Stimulated activated naive CD8-positive, alpha-beta T cell treated with anti-CD3 and anti-CD28 coated beads, Interleukin-15, Interleukin-2, amounts not matched to agents 100 ng/mL and 50 ng/mL, for 24 hours (primary cell): Measurements from ENCODE around the gene TRAF6.
"Not testable (repeated sequence)": the region's sequence is repeated elsewhere in the genome, so short reads cannot be mapped to it uniquely, and the experiment has no call there.

Experiments
- H3K27ac Mint-ChIP-seq: one replicate; pipeline ENCODE4 v1.8.0; 2021; ENCODE audit warnings: mild to moderate bottlenecking, mixed read lengths
- H3K27me3 Mint-ChIP-seq: one replicate; pipeline ENCODE4 v1.8.0; 2021; ENCODE audit warnings: mixed read lengths
- H3K36me3 Mint-ChIP-seq: one replicate; pipeline ENCODE4 v1.8.0; 2021; ENCODE audit warnings: low read depth, mixed read lengths
- H3K4me1 Mint-ChIP-seq: one replicate; pipeline ENCODE4 v1.8.0; 2021; ENCODE audit warnings: low read depth, mixed read lengths
- H3K4me3 Mint-ChIP-seq: one replicate; pipeline ENCODE4 v1.8.0; 2021; ENCODE audit warnings: mild to moderate bottlenecking, mixed read lengths
- H3K9me3 Mint-ChIP-seq: one replicate; pipeline ENCODE4 v1.8.0; 2021; ENCODE audit warnings: mixed read lengths

The TRAF6 gene, protein sequence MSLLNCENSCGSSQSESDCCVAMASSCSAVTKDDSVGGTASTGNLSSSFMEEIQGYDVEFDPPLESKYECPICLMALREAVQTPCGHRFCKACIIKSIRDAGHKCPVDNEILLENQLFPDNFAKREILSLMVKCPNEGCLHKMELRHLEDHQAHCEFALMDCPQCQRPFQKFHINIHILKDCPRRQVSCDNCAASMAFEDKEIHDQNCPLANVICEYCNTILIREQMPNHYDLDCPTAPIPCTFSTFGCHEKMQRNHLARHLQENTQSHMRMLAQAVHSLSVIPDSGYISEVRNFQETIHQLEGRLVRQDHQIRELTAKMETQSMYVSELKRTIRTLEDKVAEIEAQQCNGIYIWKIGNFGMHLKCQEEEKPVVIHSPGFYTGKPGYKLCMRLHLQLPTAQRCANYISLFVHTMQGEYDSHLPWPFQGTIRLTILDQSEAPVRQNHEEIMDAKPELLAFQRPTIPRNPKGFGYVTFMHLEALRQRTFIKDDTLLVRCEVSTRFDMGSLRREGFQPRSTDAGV

DNA sequence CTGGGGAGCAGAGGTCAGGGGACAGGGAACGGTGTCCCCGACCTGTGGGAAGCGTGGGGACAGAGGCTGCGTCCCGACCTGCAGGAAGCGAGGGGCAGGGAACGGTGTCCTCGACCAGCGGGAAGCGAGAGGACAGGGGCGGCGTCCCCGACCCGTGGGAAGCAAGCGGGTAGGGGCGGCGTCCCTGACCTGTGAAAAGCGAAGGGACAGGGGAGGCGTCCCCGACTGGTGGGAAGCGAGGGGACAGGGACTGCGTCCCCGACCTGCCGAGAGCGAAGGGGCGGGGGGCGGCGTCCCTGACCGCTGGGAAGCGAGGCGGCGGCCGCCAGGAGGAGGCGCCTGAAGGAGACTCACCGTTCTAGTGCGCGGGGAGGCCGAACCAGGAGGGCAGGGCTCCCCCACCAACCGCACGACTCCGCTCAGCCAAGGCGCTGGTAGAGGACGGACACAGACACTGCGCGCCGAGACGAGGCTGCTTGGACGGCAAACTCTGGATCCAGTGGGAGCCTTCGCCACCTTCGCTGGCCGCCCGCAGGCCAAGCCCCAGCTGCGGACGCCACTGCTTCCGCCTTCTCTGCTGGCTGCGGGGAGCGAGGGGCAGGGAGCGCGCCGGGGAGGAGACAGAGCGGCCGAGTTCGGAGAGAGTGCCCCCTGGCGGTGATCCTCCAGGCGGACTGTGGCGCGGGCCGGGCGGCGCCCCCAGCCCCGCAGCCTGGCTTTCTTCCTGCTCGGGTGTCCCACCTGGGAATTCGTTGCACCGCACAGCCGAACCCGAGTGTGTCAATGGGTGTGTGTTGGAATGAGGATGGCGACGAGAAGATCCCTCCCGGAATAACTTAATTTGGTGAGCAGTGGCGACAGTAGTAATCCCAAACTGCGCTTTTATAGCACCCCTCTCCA, at the start of gene TRAF6:
TRAF6 (minus strand) TSS at position 579 of the 900 bp plus-strand sequence. CDS start 8,757 bp downstream, outside the sequence.
- Mint-ChIP-seq H3K36me3 (no peaks in the 10 kb centered on the region), H3K4me1 (peaks cover 31% of the 10 kb centered on the region), H3K27ac (peak within 1 kb of the TSS; percentile 95), H3K27me3 (peaks cover 12% of the 10 kb centered on the region), H3K4me3 (peak within 1 kb of the TSS; percentile 97), H3K9me3 (no peaks in the 10 kb centered on the region)

- Mint-ChIP-seq H3K36me3 (peaks cover 3% of the 10 kb centered on the region), H3K4me3 (peak overlapping the region; percentile 55), H3K27ac (peak overlapping the region; percentile 32), H3K27me3 (peaks cover 9% of the 10 kb centered on the region), H3K9me3 (peaks cover 4% of the 10 kb centered on the region), H3K4me1 (peaks cover 25% of the 10 kb centered on the region)
These were observed 48.7 kb upstream of the TRAF6 start for GRCh38 chr11:36558571-36559413.

DNA sequence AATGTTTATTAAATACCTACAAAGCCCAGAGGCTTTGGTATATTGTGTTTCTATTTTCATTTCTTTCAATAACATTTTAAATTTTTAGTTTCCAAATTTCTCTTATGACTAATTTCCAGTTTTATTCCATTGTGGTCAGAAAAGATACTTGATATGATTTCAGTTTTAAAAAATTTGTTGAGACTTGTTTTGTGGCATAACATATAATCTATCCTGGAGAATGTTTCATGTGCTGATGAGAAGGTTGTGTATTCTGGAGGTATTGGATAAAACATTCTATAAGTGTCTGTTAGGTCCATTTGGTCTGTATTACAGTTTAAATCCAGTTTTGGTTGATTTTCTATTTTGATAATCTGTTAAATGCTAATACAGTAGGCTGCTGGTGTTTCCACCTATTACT, 47.9 kb upstream of the TRAF6 start:
- H3K36me3 Mint-ChIP-seq = peaks cover 3% of the 10 kb centered on the region
- no peak overlapping the region for H3K27ac Mint-ChIP-seq
- peaks cover 25% of the 10 kb centered on the region for H3K4me1 Mint-ChIP-seq
- H3K4me3 Mint-ChIP-seq = no peak overlapping the region
- peaks cover 9% of the 10 kb centered on the region for H3K27me3 Mint-ChIP-seq
- H3K9me3 Mint-ChIP-seq = peaks cover 4% of the 10 kb centered on the region

- peaks cover 25% of the 10 kb centered on the region for H3K4me1 Mint-ChIP-seq
- H3K27me3 Mint-ChIP-seq, H3K36me3 Mint-ChIP-seq, H3K4me3 Mint-ChIP-seq, H3K27ac Mint-ChIP-seq, H3K9me3 Mint-ChIP-seq: not testable (repeated sequence)
These were observed 47.3 kb upstream of the TRAF6 start for GRCh38 chr11:36557390-36557789.

GRCh38 chr11:36550385-36551115, 40.5 kb upstream of the TRAF6 start:
- H3K9me3 Mint-ChIP-seq = no peaks in the 10 kb centered on the region
- no peak overlapping the region for H3K27ac Mint-ChIP-seq
- no peaks in the 10 kb centered on the region for H3K36me3 Mint-ChIP-seq
- no peaks in the 10 kb centered on the region for H3K4me1 Mint-ChIP-seq
- peaks cover 5% of the 10 kb centered on the region for H3K27me3 Mint-ChIP-seq
- H3K4me3 Mint-ChIP-seq = no peak overlapping the region

GRCh38 chr11:36540998-36541397, 30.9 kb upstream of the TRAF6 start:
- Mint-ChIP-seq H3K27ac (no peak overlapping the region), H3K4me1 (no peaks in the 10 kb centered on the region), H3K9me3 (no peaks in the 10 kb centered on the region), H3K27me3 (no peaks in the 10 kb centered on the region), H3K36me3 (no peaks in the 10 kb centered on the region), H3K4me3 (no peak overlapping the region)

DNA sequence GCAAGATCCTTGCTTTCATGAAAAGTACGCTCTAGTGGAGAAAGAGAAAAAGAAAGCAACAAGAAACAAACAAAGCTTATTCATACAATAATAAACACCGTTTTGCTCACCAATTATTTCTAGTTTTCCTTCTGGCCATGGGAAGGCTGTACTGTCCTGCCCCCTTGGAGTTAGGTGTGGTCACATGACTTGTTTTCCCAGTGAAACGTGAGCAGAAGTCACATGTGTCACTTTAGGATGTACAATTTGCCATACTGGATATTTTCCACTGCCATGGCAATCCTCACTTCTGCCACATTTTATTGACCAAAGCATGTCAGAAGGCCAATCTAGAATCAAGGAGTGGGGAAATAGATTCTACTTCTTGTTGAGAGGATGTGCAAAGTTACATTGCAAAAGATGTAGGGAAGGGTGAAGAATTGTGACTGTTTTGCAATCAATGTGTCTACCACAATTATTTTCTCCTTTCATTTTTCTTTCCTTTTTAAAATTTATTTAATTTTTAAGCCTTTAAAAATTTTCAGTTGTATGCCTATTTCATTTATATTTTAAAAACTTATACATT, 24.3 kb upstream of the TRAF6 start:
- H3K27ac Mint-ChIP-seq = no peak overlapping the region
- H3K4me3 Mint-ChIP-seq = no peak overlapping the region
- no peaks in the 10 kb centered on the region for H3K36me3 Mint-ChIP-seq
- no peaks in the 10 kb centered on the region for H3K9me3 Mint-ChIP-seq
- peaks cover 9% of the 10 kb centered on the region for H3K27me3 Mint-ChIP-seq
- no peaks in the 10 kb centered on the region for H3K4me1 Mint-ChIP-seq

- no peak overlapping the region for H3K4me3 Mint-ChIP-seq
- H3K9me3 Mint-ChIP-seq = peaks cover 4% of the 10 kb centered on the region
- peaks cover 20% of the 10 kb centered on the region for H3K27me3 Mint-ChIP-seq
- H3K27ac Mint-ChIP-seq = no peak overlapping the region
- H3K4me1 Mint-ChIP-seq = no peaks in the 10 kb centered on the region
- H3K36me3 Mint-ChIP-seq = no peaks in the 10 kb centered on the region
These were observed 23.0 kb upstream of the TRAF6 start for GRCh38 chr11:36532941-36533601.

DNA sequence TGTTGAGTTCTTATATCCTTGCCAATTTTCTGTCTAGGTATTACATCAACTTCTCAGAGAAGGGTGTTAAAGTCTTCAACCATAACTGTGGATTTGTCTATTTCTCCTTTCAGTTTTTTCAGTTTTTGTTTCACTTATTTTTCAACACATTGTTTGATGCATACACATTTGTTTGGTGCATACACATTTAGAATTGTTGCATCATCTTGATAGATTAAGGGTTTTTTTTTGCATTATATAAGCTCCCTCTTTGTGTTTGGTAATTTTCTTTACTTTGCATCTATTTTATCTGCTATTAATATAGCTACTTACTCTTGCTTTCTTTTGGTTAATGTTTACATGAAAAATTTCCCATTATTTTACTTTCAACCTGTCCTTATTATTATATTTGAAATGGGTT, 20.8 kb upstream of the TRAF6 start:
- Mint-ChIP-seq H3K27ac (no peak overlapping the region), H3K36me3 (no peaks in the 10 kb centered on the region), H3K4me1 (no peaks in the 10 kb centered on the region), H3K27me3 (peaks cover 26% of the 10 kb centered on the region), H3K4me3 (no peak overlapping the region), H3K9me3 (peaks cover 4% of the 10 kb centered on the region)

GRCh38 chr11:36513965-36514364, 3.9 kb upstream of the TRAF6 start:
- H3K36me3 Mint-ChIP-seq = no peaks in the 10 kb centered on the region
- H3K4me1 Mint-ChIP-seq = peaks cover 10% of the 10 kb centered on the region
- no peaks in the 10 kb centered on the region for H3K9me3 Mint-ChIP-seq
- no peak overlapping the region for H3K27ac Mint-ChIP-seq
- peaks cover 21% of the 10 kb centered on the region for H3K27me3 Mint-ChIP-seq
- no peak overlapping the region for H3K4me3 Mint-ChIP-seq

- H3K4me1 Mint-ChIP-seq = peaks cover 19% of the 10 kb centered on the region
- no peaks in the 10 kb centered on the region for H3K9me3 Mint-ChIP-seq
These were observed 1.9 kb upstream of the TRAF6 start for GRCh38 chr11:36512016-36512415.

GRCh38 chr11:36511062-36511461, 990 bp upstream of the TRAF6 start:
- not testable (repeated sequence) for H3K27ac Mint-ChIP-seq, H3K9me3 Mint-ChIP-seq, H3K36me3 Mint-ChIP-seq
- Mint-ChIP-seq H3K4me1 (peaks cover 21% of the 10 kb centered on the region), H3K4me3 (peak overlapping the region; percentile 97), H3K27me3 (peaks cover 16% of the 10 kb centered on the region)

More at GRCh38 chr11:36512016-36512415, 1.9 kb upstream of the TRAF6 start:
- Mint-ChIP-seq H3K4me3 (no peak overlapping the region), H3K36me3 (no peaks in the 10 kb centered on the region), H3K27me3 (peaks cover 21% of the 10 kb centered on the region), H3K27ac (no peak overlapping the region)

GRCh38 chr11:36510594-36510942, 496 bp upstream of the TRAF6 start:
- Mint-ChIP-seq H3K27me3 (peaks cover 16% of the 10 kb centered on the region), H3K4me1 (peaks cover 26% of the 10 kb centered on the region), H3K27ac (peak overlapping the region; percentile 81), H3K4me3 (peak overlapping the region; percentile 97), H3K9me3 (no peaks in the 10 kb centered on the region), H3K36me3 (no peaks in the 10 kb centered on the region)
